Measurements from ENCODE around the gene GFOD2.

The GFOD2 gene

DNA sequence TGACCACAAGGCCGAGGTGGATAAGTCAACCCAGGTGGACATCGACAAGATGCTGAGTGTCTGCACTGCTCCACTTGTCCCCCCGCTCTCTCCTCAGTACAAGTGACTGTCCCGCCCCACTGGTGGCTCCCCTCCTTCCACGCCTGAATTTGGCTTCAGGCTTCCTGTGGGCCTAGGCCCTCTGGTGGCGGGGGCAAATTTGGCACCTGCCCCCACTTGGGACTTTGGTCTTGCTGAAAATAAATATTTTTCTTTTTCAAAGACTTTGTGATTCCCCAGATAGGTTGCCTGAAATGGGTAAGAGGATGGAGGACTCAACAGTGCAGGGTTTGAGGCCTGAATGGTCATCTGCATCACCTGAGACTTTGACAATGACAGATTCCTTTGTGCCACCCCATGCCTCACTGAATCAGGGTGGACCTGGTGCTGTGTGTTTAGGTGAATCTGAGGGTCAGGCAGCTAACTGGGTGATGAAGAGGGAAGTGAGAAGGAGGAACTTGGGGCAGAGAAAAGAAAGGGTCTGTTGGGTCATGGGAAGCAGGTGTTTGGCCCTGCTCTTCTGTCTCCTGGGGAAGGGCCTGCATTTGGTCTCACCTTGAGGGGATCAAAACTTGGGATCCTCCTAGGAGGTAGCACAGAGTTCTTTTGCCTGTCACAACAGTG is 50.5 kb downstream of the GFOD2 start:
- peak; percentile 43 for DNase-seq

DNA sequence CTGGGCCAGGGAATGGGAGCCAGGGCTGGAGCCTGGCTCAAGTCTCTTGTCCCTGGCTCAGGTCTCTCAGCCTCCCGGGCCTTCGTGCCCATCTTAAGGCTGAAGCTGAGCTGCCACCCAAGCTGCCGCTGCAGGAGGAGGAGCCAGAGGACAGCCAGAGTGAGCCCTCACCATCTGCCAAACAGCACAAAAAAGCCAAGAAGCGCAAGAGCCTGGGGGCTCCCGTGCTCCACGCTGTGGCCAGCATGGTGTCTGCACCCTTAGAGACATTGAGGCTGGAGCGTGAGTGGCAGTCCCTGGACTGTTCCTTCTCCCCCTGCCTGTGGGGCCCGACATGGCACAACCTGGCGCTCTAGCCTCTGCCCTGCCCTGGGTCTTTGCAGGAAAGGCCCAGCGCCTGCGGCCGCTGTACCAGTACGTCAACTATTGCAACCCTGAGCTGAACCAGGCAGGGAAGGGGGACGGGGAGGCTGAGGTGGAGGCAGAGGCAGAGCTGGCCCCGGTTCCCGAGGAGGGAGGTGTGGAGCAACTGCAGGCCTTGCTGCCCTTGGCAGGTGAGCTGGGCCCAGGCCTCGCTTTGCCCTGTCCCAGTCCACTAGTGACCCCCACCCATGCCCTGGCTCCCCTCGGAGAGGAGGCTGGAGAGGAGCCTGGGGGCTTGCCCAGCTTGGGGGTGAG is 51.2 kb downstream of the GFOD2 start:
- peak; percentile 83 for DNase-seq

DNA sequence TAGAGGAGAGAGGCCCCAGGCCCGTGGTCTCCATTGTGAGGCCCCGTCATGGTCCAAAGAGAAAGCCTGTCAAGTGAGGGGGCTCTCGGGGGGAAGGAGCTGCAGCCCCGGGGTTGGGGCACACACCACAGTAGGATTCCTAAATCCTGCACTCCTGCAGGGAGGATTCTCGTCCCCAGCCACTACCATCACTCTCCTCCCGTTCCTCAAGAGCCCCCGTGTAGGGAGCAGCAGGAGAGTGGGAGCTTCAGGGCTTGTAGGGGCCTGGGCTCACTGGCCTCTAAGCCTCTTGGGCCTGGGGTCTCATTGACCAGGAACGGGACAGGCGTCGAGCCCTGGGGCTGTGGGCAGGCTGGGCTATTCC is 51.7 kb downstream of the GFOD2 start:
- no peak for DNase-seq

DNA sequence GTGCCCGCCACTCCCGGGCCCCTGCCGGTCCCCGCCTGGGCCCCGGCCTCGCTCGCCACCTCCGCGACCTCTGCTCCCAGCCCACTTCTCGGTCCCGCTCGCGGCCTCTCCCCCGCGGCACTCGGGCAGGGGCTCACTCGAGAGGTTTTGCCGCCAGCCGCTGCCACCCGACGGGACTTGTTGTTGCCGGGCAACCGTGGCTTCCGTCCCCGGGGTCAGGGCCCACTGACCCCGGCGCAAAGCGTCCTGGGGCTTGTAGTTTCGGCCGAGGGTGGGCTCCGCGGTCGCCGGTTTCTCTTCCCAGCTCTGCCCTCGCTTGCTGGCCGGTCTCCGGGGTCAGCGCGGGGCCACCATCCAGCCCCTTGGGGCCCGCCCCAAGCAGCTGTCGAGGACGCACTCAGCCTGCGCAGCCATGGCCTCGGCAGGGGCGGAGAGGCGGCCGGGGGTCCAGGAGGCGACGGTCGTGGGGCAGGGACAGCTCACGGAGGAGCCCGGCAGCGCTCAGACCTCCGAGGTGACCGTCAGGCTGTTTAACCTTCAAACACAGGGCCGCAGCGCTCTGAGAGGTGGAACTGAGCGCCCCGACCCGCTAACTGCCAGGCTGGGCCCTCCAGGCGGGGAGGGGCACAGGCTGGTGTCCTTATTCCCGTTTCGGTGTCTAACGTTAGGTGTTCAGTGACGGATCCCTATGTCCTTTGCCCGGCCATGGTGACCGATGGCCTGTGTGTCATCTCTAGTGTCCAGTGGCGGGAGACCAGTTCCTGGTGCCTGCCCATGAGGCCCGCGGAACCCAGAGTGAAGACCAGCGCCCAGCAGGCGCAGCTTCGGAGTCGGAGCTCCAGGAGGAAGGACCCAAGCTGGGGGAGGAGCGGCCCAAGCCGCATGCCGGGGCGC is 52.3 kb downstream of the GFOD2 start, which contains the start of the genes C16orf86 and ENKD1:
TSS of gene C16orf86 (plus strand) at position 256 of the 894 bp plus-strand sequence. CDS start at position 413, 157 bp downstream.
TSS of gene ENKD1 (minus strand) at position 192 of the 894 bp plus-strand sequence. CDS start 308 bp downstream, outside the sequence.
- DNase-seq, result peak; percentile 82

DNA sequence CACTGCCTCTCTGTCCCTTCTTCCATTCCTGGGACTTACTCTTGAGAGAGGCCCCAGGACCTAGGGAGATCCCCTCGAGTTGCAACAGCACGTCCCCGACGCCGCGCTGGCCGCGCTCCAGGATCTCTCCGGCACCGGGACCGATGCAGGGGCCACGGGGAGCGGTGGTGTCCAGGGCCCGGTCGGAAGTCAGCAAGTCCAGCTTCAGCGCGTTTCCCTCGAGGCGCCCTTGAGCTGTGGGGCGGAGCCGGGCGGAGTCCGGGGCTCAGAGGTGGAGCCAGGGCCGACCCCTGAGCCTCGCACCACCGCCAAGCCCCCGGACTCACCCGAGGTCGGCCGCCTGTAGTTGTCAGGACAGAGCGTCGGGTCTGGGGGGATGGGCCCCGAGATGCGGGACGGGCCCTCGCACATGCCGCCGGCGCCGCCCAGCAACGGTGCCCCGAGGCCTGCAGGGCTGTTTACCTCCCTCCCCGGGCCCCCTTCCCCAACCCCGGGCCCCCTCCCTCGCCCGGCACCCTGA is 53.0 kb downstream of the GFOD2 start:
- no peak for DNase-seq

DNA sequence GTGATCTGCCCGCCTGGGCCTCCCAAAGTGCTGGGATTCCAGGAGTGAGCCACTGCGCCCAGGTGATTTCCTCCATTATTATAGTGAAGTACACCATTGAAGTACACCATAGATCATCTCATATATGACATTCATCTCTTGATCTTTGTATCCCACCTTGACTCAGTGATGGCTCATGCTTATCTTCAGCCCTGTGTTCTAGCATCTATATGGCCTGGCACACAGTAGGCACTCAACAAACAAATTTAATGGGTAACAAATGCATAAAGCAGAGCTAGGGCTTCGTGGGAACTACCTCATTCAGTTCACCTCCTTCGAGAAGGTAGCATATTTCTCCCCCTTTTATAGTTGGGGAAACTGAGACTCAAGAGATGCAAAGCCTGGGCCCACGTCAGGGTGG is 53.5 kb downstream of the GFOD2 start:
- no peak for DNase-seq

DNA sequence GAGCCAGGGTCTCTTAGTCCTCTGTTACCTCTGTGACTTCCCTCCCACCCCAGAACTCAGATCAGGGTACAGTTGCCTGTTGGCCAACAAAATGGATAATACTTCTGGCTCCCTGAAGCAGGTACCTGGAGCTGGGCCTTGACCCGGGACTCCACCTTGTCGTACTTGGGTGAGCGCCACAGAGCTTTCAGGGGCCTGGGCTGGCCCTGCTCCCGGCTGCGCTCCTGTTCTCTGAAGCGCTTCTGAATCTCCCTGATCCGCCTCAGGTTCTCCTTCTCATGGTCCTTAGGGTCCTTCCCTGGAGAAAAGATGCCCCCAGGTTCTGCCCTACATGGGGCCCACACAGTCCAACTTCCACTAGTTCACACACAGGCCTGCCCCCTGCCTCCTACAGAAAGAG is 54.2 kb downstream of the GFOD2 start:
- no peak for DNase-seq

DNA sequence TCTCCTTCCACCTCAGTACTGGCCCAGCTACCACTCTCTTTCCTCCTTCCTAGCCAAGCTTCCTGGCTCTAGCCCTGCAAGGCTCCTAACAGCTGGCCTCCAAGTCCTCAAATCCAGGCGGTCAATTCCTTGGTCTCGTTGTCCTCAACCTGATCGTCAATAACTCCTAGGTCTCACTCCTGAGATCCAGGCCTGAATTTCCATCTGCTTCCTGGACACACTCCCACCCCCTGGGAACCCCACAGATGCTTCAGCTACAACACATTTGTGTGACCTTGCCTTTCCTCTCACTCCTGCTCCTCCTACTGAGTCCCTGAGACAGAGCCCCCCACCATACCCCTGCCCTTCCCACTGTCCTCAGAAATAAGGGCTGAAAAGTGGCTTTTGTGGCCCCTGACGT is 54.9 kb downstream of the GFOD2 start:
- DNase-seq, result no peak

DNA sequence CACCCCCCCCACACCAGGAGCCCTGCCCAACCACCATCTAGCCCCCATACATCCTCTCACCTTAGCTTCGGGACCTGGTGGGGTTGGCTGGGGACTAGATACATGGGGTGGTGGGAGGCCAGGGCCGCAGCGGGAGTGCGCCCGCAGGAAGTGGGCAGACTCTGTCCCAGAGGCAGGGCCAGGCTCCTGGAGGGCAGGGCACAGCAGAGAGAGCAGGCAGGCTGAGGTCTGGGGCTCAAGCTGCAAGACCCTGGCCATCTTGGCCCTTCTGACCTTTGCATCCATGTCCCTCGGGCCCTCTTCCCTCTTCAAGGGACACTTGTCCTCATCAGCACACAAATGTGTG is 55.3 kb downstream of the GFOD2 start:
- DNase-seq, result no peak

DNA sequence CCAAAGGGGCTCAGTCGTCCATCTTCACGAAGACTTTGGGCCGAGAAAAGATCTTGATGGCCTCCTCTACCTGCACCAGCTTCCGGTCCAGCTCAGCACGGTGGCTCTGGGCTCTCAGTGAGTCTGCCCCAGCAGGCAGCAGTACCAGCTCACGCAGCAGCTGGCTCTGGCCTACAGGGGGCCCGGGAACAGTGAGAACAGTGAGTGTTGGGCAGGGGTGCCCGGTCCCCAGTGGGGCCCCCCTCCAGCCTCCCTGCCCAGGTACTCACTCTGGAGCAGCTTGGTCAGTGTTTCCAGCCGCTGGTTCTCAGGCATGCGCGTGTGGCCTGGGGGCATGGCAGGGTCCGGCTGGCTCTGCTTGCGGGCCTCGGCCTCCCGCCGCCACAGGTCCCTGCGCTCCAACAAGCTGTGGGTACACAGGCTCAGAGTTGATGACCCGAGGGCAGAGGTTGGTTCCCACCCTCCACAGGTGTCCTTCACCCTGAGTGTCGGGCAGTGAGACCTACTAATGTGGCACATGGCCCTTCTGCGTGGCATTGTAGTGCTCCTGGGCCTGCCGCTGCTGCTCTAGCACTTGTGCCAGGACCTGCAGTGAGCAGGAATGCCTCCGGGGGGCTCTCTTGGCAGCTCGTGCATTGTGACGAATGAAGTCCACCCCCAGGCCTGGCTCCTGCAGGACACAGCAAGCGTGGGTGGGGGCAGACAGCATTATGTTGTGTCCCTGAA is 55.8 kb downstream of the GFOD2 start:
- peak; percentile 50 for DNase-seq

DNA sequence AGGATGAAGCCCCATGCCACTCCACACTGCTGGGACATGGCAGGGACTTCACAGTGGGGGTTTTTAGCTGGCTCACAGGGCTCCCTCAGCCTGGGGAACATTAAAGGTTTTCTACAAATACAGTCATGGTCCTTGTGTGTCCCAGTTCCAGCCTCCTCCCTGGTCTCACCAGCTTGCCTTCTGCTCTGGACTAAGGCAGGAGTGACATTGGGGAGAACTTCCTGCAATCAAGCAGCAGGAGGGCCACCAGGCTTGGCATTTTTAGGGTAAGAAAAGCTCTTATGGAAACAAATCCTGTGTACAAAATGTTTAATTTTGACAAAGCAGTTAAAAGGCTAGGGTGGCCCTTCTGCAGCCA is 56.5 kb downstream of the GFOD2 start:
- no peak for DNase-seq

DNA sequence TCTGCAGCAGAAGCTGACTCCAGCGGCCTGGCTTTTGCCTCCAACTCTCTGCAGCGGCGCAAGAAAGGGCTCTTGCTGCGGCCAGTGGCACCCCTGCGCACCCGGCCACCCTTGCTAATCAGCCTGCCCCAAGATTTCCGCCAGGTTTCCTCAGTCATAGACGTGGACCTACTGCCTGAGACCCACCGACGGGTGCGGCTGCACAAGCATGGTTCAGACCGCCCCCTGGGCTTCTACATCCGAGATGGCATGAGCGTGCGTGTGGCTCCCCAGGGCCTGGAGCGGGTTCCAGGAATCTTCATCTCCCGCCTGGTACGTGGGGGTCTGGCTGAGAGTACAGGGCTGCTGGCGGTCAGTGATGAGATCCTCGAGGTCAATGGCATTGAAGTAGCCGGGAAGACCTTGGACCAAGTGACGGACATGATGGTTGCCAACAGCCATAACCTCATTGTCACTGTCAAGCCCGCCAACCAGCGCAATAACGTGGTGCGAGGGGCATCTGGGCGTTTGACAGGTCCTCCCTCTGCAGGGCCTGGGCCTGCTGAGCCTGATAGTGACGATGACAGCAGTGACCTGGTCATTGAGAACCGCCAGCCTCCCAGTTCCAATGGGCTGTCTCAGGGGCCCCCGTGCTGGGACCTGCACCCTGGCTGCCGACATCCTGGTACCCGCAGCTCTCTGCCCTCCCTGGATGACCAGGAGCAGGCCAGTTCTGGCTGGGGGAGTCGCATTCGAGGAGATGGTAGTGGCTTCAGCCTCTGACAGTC is 57.0 kb downstream of the GFOD2 start:
- DNase-seq, result no peak

DNA sequence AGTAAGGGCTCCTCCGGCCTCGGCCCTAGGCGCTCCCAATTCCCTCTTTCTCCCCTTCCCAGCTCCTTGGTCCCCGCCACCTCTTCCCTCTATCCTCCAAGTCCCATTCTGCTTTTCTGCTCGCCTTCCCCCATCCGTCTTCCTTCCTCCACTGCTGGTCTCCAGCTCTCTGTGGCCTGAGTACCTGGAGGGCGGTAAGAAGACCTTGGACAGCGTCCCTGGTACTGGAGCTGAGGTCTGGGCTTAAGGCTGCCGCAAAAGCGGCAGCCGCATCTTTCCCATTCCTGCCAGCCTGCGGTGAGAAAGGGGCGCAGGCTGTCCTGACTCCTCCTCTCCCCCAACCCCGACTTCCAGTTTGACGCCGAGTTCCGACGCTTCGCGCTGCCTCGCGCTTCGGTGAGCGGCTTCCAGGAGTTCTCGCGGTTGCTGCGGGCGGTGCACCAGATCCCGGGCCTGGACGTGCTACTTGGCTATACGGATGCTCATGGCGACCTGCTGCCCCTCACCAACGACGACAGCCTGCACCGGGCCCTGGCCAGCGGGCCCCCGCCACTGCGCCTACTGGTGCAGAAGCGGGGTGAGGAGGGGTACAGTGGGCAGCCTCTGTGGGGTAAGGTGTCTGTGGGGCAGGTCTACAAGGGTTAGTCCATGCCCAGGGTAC is 57.9 kb downstream of the GFOD2 start:
- DNase-seq, result no peak

DNA sequence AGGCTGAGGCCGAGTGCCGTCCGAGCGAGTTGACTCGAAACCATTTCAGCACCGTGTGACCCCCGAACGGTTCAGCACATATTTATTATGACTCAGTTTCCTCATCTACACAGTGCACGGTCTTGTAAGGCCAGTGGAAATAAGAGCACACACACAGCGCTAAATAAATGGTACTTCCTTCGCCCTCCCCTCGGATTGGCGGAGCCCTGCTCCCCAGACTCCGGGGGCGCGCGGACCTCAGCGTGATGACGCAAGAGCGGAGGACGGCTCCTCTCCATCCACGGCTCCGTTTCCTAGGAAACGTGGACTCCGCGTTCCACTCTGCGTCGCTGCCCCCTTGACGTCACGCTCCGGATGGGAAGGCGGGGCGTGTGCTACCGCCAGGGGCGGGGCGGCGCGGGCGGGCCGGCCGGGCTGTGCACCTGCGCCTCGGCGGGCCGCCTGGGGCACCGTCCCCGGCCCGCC is 58.5 kb downstream of the GFOD2 start, which contains the start of gene PARD6A:
TSS of gene PARD6A (plus strand) at position 397 of the 465 bp plus-strand sequence. CDS start 79 bp downstream, outside the sequence.
- DNase-seq, result peak; percentile 90

DNA sequence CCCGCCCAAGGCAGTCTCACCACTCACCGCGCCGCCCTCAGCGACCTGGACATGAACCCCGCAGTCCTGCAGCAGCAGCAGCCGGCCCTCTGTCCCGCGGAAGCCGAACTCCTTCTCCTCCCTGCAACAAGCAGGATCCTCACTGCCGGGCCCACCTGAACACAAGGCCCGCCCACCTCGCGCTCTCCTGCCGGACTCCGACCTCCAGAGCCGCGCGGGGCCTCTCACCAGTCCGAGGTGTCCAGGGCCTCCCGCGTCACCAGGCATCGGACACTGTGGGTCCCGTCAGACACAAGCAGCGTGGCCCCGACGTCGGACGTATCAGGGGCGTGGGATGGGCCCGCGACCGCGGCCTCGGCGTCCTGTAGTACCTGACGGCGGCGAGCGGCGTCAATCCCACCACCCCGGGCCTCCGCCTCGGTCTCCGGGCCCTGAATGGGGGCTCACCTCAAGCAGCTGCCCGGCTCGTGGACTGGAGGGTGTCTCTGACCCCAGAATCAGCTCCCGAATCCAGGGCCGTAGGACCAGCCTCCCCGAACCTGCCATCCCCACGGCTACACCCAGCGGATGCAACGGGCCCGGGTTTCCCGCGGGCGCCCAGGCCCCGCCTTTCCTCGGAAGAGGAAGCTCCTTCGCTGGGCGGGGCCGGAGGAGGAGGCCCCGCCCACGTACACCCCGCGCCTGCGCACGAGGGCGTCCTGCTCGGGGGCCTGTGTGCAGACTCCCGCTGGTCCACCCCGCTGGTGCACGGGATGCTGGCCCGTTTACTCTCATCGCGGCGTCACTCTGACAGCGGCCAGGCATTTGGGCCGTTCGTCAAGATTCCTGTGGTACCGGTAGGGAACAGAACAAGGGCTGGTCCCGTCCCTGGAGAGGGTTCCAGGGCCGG is 59.2 kb downstream of the GFOD2 start, which contains the start of gene ACD:
TSS of gene ACD (minus strand) at position 586 of the 889 bp plus-strand sequence. CDS start at position 546, 40 bp downstream.
- DNase-seq, result peak; percentile 95

DNA sequence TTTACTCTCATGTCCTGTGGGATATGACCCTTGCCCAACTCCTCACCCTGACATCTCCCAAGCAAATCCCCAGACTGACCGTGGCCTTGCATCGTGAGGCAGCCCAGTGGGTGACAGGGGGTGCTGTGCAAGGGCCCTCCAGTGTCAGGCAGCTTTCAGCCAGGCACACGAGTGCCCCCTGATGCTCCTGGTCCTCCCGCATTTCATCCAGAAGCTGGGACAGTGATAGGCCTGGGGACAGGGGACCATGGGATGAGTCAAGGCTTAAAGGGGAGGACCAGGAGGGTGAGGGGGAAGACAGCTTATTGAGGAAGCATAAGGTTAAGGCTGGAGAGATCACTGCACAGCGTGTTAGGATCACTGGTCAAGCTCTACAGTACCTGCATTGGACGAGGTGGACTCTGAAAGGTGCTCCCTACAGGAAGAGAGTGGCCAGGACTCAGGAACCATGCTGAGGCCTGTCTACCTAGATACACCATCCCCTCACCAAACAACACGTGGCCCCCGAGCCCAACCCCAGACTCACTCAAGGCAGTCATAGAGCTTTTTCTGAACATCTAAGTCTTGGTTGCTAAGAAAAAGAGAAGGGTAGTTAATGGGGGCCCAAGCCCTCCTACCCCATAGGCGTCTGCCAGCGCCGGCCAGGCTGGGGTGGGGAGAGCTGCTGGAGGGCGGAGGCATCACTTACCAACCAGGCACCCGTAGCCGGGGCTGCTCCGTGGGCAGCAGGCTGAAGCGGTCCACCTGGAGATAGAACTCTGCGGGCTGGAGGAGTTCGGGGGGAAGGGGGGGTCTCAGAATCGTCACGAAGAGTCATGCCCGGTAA is 60.1 kb downstream of the GFOD2 start:
- no peak for DNase-seq

DNA sequence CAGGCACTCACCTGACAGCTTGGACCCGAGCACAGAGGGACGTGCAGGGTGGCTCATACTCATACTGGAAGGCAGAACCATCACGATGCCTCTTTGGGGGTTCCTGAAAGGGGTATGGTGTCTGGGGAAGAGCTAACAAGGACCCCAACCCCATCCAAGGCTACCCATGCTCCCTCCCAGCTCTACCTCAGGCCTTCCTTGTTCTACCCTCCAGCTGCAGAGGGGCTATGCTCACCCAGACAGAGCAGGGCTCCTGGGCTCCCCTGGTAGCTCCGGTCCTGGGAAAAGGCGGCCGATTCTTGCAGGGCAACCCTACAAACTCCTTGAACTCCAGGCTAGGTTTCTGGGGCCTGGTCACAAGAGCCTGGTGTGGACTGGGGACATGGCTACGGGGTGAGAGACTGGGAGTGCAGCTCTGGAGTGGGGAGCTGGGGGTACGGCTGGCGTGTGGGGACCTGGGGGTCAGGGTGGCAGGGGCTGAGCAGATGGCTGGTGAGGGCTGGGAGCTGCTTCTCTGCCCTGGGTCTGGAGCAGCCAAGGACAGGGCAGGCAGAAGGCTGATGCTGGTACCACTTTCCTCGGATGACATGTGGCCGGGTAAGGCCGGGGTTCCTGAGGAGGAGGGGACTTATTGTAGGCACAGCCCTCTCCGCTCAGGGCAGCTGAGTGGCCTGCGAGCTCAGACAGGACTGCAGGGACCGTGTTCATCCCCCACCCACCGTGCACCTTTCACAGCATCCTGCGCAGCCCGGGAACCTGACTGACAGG is 61.2 kb downstream of the GFOD2 start:
- DNase-seq, result no peak

DNA sequence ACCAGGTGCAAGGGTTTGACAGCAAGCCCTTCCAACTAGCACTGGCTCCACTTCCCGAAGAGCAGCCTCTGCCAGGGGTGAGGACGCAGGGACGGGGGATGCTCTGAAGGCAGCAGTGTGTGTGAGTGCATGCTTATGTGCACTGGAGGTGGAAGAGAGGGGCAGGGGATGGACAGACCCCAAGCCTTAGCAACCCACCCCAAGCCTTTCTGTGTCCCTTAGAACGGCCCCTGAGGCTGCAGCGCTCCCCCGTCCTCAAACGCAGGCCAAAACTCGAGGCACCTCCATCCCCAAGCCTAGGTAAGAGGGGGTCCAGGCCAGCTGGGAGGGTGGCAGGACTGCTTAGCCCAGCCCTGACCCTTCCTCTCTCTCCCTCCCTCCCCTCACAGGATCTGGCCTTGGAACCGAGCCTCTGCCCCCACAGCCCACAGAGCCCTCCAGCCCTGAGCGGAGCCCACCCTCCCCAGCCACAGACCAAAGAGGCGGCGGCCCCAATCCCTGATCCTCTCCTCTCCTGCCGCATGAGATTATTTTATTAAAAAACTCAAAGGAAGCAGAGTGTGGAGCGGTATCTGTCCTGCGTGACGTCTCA is 62.0 kb downstream of the GFOD2 start:
- DNase-seq, result no peak

Measured in activated T-cell treated with anti-CD3 and anti-CD28 coated beads, Interleukin-2, amount 50 U/mL, for 1 hour (primary cell).